A549 (cell line): ENCODE data around the gene RACGAP1. TPM values are rescaled to one million over a fixed set of nuclear protein-coding genes. Genes with fewer than 3 reads are reported as not detected.

Experiments used
- ATAC-seq, 2 experiments: fragments of 200-7000 bp in 1 of 2; fragments of >200 bp in 1 of 2; cut with Nextera tagmentation in 1 of 2; cut with Tn5 transposase in 1 of 2; 3 replicates each; pipeline versions ENCODE4 v1.8.0 to v1.9.1; 2018 to 2020; ENCODE audit warnings: mild to moderate bottlenecking in 1 of 2, moderate library complexity in 1 of 2
- CTCF ChIA-PET: fragments of 300-600 bp; sonication (Branson Sonifier 250); formaldehyde crosslinking; extraction: SDS; loops from one replicate; lab custom pipeline; 2021; ENCODE audit warnings: antibody characterized with exemption, inconsistent platforms; lab: Yijun Ruan, JAX
- POLR2A ChIA-PET: fragments of 350-600 bp; formaldehyde crosslinking; extraction: SDS; loops from one replicate; lab custom pipeline; 2021; ENCODE audit warnings: antibody characterized with exemption, inconsistent platforms; lab: Yijun Ruan, JAX
- DNase-seq, 2 experiments: peaks; one replicate each; pipeline versions ENCODE4 v3.0.0 to v3.0.0-alpha.2; 2011 to 2016; ENCODE audit warnings: low read depth in 1 of 2, low spot score in 1 of 2
- FAIRE-seq: peaks from 2 replicates; lab custom pipeline; 2011; peaks lifted over from hg19 to GRCh38; lab: Jason Lieb, UNC
- H3K27ac ChIP-seq, 2 experiments: fragments of >200 bp; sonication (Bioruptor Twin); formaldehyde crosslinking; 3 replicates each; pipeline ENCODE4 v1.5.1; 2016 to 2017
- H3K4me1 ChIP-seq: fragments of >200 bp; sonication (Bioruptor Twin); formaldehyde crosslinking; 3 replicates; pipeline ENCODE4 v1.6.1; 2016
- H3K4me2 ChIP-seq: fragments of >200 bp; sonication (Bioruptor Twin); formaldehyde crosslinking; 3 replicates; pipeline ENCODE4 v1.6.1; 2016
- H3K4me3 ChIP-seq: fragments of >200 bp; sonication (Bioruptor Twin); formaldehyde crosslinking; 3 replicates; pipeline ENCODE4 v1.5.1; 2016
- H3K9me3 ChIP-seq: fragments of >200 bp; sonication (Bioruptor Twin); formaldehyde crosslinking; 3 replicates; pipeline ENCODE4 v1.6.1; 2016
- CBX2 ChIP-seq: fragments of 200-600 bp; sonication (generic); IDR thresholded peaks from 2 replicates; pipeline ENCODE4 v1.6.1; 2016; ENCODE audit warnings: low read depth, mild to moderate bottlenecking, borderline replicate concordance
- CHD2 ChIP-seq: fragments of 150-350 bp; IDR thresholded peaks from 2 replicates; pipeline ENCODE4 v1.6.1; 2014; ENCODE audit warnings: low read length; ENCODE audit not compliant: partially characterized antibody
- CHD4 ChIP-seq: fragments of 200-600 bp; sonication (generic); IDR thresholded peaks from 2 replicates; pipeline ENCODE4 v1.6.1; 2016; ENCODE audit warnings: antibody characterized with exemption, mild to moderate bottlenecking, borderline replicate concordance
- EHF ChIP-seq: fragments of 250-450 bp; sonication (Bioruptor Pico); IDR thresholded peaks from 2 replicates; pipeline ENCODE4 v1.5.0; 2020; ENCODE audit warnings: mild to moderate bottlenecking
- EHMT2 ChIP-seq: fragments of 200-600 bp; sonication (generic); IDR thresholded peaks from 2 replicates; pipeline ENCODE4 v1.6.1; 2016; ENCODE audit warnings: antibody characterized with exemption, low read depth, mild to moderate bottlenecking, moderate library complexity
- EP300 ChIP-seq, 2 experiments: fragments of >200 bp; sonication (Bioruptor Twin); formaldehyde crosslinking; IDR thresholded peaks; 2 replicates in 1 of 2; 3 replicates in 1 of 2; pipeline ENCODE4 v1.6.1; 2016 to 2017
- ESRRA ChIP-seq: fragments of 150-350 bp; IDR thresholded peaks from 2 replicates; pipeline ENCODE4 v1.6.1; 2014; ENCODE audit warnings: mild to moderate bottlenecking, low read length, borderline replicate concordance
- FOSB ChIP-seq: fragments of 250-450 bp; sonication (Bioruptor Pico); IDR thresholded peaks from 2 replicates; pipeline ENCODE4 v1.5.0; 2020; ENCODE audit warnings: mild to moderate bottlenecking, moderate library complexity
- FOXS1 ChIP-seq: fragments of 250-450 bp; sonication (Bioruptor Pico); IDR thresholded peaks from 2 replicates; pipeline ENCODE4 v1.5.0; 2020; ENCODE audit warnings: mild to moderate bottlenecking, moderate library complexity
- GATA3 ChIP-seq: IDR thresholded peaks from 2 replicates; pipeline ENCODE4 v1.6.1; 2012; ENCODE audit warnings: borderline replicate concordance
- HOXB13 ChIP-seq: fragments of 250-450 bp; sonication (Bioruptor Pico); IDR thresholded peaks from 2 replicates; pipeline ENCODE4 v1.5.0; 2020; ENCODE audit warnings: low read depth, mild to moderate bottlenecking, moderate library complexity
- KDM1A ChIP-seq: fragments of 200-600 bp; sonication (generic); IDR thresholded peaks from 2 replicates; pipeline ENCODE4 v1.6.1; 2016; ENCODE audit warnings: low read depth, mild to moderate bottlenecking
- KDM5A ChIP-seq: fragments of 200-600 bp; sonication (generic); IDR thresholded peaks from 2 replicates; pipeline ENCODE4 v1.6.1; 2016; ENCODE audit warnings: antibody characterized with exemption, mild to moderate bottlenecking
- MAZ ChIP-seq: fragments of 150-350 bp; IDR thresholded peaks from 2 replicates; pipeline ENCODE4 v1.6.1; 2014; ENCODE audit warnings: antibody characterized with exemption, low read depth, low read length, borderline replicate concordance
- NFE2L2 ChIP-seq: fragments of 150-350 bp; conservative IDR thresholded peaks from 2 replicates; pipeline ENCODE4 v1.6.1; 2014; ENCODE audit warnings: low read length
- POLR2AphosphoS2 ChIP-seq: conservative IDR thresholded peaks from 2 replicates; pipeline ENCODE4 v1.6.1; 2012; ENCODE audit warnings: low read length, improper control_type of control experiment, inconsistent platforms
- RARB ChIP-seq: fragments of 250-450 bp; sonication (Bioruptor Pico); IDR thresholded peaks from 2 replicates; pipeline ENCODE4 v1.8.0; 2021; ENCODE audit warnings: mild to moderate bottlenecking, moderate library complexity
- RCOR1 ChIP-seq: fragments of 150-350 bp; IDR thresholded peaks from 2 replicates; pipeline ENCODE4 v1.6.1; 2014; ENCODE audit warnings: antibody characterized with exemption, low read length, low read depth
- RFX5 ChIP-seq: fragments of 450-650 bp; IDR thresholded peaks from 2 replicates; pipeline ENCODE4 v1.7.1; 2014; ENCODE audit warnings: antibody characterized with exemption, mild to moderate bottlenecking, moderate library complexity
- TFCP2L1 ChIP-seq: fragments of 250-450 bp; sonication (Bioruptor Pico); IDR thresholded peaks from 2 replicates; pipeline ENCODE4 v1.5.0; 2021; ENCODE audit warnings: mild to moderate bottlenecking
- ZFP36 ChIP-seq: fragments of 450-650 bp; IDR thresholded peaks from 2 replicates; pipeline ENCODE4 v1.6.1; 2014; ENCODE audit warnings: borderline replicate concordance; ENCODE audit not compliant: partially characterized antibody
- WGBS: methylation state at CpG from one replicate; pipeline ENCODE4 v1.1.6; 2017; ENCODE audit errors: missing lambda C conversion rate; 5-methylcytosine and 5-hydroxymethylcytosine counted together
- polyA plus RNA-seq, 4 experiments: library from polyadenylated mRNA; depleted of rRNA in 3 of 4; stranded (reverse); fragments of >200 nt; fragmentation: RNase III in 1 of 4; extraction: RNeasy Plus Mini Kit Qiagen cat#74134 plus additional on column Dnase treatment in 1 of 4; gene quantifications; 2 replicates in 3 of 4; 3 replicates in 1 of 4; pipeline ENCODE4 v1.2.3, GENCODE V29; 2011 to 2017
- TF ChIP-seq, protein P1 (sequence below): fragments of 250-450 bp; sonication (Bioruptor Pico); IDR thresholded peaks from 2 replicates; pipeline ENCODE4 v1.5.0; 2020; ENCODE audit warnings: low read depth, mild to moderate bottlenecking, moderate library complexity
- TF ChIP-seq, protein P2 (sequence below): fragments of 200-600 bp; sonication (generic); IDR thresholded peaks from 2 replicates; pipeline ENCODE4 v1.6.1; 2016; ENCODE audit warnings: antibody characterized with exemption, mild to moderate bottlenecking, moderate library complexity
- TF ChIP-seq, protein P3 (sequence below): fragments of 150-350 bp; IDR thresholded peaks from 2 replicates; pipeline ENCODE4 v1.6.1; 2014; ENCODE audit warnings: low read depth, mild to moderate bottlenecking, low read length

The RACGAP1 gene
- polyA plus RNA-seq, 2 of the 4 experiments (the other 2 are of a cell fraction), result 103 to 107 TPM

DNA sequence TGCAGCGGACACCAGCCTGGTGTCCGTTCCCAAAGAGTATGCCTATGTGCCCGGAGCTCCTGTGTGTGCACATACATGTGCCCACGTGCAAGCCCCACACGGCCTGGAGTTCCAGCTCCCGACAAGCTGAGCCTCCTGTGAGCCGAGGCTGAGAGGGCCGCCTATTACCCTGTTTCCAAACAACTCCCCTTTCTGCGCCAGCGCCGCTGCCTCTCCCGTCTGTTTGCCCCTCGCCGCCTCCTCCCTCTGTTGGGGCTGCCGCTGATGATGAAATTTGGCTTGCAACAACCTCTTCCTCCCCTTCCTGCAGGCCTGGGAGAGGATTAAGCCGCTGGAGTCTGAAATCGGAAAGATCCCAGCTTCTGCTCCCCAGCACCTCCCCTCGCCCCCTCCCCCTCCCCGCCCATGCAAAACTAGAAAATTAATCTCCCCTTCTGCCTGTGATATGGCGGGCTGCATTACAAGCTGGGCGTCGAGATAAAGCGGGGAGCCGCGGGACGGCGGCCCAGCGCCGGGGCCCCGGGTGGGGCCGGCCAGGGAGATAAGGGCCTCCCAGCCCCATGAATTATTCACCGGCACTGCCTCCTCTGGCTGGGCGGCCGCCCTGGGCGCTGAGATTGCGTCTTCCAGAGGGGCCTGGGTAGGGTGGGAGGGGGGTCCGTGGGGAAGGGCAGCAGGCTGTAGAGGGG, 25.3 kb upstream of the RACGAP1 start:
- Histone ChIP-seq H3K4me3 (no peak overlapping the region), H3K4me2 (no peak overlapping the region), H3K27ac (no peak overlapping the region), H3K4me1 (0 out of 3 replicates have a peak, but pooled peaks cover under 1% of the 10 kb centered on the region), H3K9me3 (no peaks in the 10 kb centered on the region)
- 72% methylated on average over 24 of the region's 37 CpGs for WGBS
- DNase-seq (no peak), ATAC-seq (no peak), FAIRE-seq (no peak)
- CTCF ChIA-PET, result interaction anchor here (0.6 to 8.0 kb wide), 9 partner anchors 8 to 216 kb away, joined by 3 to 173 read pairs (median 5); partner anchors contain the start of gene AQP5
- TF ChIP-seq TFCP2L1 (CRISPR knock-in tag), result no peak
- no peak for TF ChIP-seq FOXS1
- TF ChIP-seq CHD4, result no peak
- TF ChIP-seq HOXB13, result no peak
- TF ChIP-seq KDM1A, result no peak
- TF ChIP-seq CHD2, result no peak
- no peak for TF ChIP-seq FOSB
- TF ChIP-seq, protein P1, sequence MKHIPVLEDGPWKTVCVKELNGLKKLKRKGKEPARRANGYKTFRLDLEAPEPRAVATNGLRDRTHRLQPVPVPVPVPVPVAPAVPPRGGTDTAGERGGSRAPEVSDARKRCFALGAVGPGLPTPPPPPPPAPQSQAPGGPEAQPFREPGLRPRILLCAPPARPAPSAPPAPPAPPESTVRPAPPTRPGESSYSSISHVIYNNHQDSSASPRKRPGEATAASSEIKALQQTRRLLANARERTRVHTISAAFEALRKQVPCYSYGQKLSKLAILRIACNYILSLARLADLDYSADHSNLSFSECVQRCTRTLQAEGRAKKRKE, result no peak
- no peak for TF ChIP-seq NFE2L2
- no peak for TF ChIP-seq ZFP36
- no peak for TF ChIP-seq POLR2AphosphoS2
- TF ChIP-seq MAZ, result no peak
- TF ChIP-seq RFX5, result no peak
- no peak for TF ChIP-seq RCOR1
- TF ChIP-seq EHF, result no peak
- TF ChIP-seq EP300 (IDR thresholded peaks at IDR 0.05), result no peak
- TF ChIP-seq, protein P2, sequence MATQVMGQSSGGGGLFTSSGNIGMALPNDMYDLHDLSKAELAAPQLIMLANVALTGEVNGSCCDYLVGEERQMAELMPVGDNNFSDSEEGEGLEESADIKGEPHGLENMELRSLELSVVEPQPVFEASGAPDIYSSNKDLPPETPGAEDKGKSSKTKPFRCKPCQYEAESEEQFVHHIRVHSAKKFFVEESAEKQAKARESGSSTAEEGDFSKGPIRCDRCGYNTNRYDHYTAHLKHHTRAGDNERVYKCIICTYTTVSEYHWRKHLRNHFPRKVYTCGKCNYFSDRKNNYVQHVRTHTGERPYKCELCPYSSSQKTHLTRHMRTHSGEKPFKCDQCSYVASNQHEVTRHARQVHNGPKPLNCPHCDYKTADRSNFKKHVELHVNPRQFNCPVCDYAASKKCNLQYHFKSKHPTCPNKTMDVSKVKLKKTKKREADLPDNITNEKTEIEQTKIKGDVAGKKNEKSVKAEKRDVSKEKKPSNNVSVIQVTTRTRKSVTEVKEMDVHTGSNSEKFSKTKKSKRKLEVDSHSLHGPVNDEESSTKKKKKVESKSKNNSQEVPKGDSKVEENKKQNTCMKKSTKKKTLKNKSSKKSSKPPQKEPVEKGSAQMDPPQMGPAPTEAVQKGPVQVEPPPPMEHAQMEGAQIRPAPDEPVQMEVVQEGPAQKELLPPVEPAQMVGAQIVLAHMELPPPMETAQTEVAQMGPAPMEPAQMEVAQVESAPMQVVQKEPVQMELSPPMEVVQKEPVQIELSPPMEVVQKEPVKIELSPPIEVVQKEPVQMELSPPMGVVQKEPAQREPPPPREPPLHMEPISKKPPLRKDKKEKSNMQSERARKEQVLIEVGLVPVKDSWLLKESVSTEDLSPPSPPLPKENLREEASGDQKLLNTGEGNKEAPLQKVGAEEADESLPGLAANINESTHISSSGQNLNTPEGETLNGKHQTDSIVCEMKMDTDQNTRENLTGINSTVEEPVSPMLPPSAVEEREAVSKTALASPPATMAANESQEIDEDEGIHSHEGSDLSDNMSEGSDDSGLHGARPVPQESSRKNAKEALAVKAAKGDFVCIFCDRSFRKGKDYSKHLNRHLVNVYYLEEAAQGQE, result no peak
- TF ChIP-seq, protein P3, sequence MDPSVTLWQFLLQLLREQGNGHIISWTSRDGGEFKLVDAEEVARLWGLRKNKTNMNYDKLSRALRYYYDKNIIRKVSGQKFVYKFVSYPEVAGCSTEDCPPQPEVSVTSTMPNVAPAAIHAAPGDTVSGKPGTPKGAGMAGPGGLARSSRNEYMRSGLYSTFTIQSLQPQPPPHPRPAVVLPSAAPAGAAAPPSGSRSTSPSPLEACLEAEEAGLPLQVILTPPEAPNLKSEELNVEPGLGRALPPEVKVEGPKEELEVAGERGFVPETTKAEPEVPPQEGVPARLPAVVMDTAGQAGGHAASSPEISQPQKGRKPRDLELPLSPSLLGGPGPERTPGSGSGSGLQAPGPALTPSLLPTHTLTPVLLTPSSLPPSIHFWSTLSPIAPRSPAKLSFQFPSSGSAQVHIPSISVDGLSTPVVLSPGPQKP, result no peak
- TF ChIP-seq ESRRA, result no peak
- POLR2A ChIA-PET, result no interaction called here

DNA sequence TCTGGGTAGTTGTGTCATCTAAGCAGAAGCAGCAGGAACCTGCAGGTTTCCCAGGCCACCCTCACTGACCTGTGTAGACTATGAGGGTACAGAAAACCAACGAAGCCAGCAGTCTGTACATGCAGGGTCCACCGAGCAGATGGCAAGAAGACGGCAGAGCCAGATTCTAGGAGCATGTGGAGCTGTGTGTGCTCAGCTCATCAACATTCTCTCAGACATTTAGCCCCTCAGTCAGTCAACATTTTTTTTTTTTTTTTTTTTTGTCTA, 24.8 kb upstream of the RACGAP1 start:
- 68% methylated on average over 3 of the region's 3 CpGs for WGBS
- POLR2A ChIA-PET, result no interaction called here
- no peaks in the 10 kb centered on the region for H3K9me3 ChIP-seq
- CTCF ChIA-PET, result interaction anchor here (0.6 to 8.0 kb wide), 11 partner anchors 9 to 703 kb away, joined by 3 to 173 read pairs (median 4); partner anchors contain the start of gene AQP5
- H3K4me1 ChIP-seq, result no peaks in the 10 kb centered on the region
- no peak overlapping the region for H3K27ac ChIP-seq
- ATAC-seq (no peak), DNase-seq (no peak), FAIRE-seq (no peak)
- TF ChIP-seq, protein P2, result no peak
- TF ChIP-seq EHMT2, result no peak
- TF ChIP-seq RARB (CRISPR knock-in tag), result no peak
- no peak for TF ChIP-seq CBX2
- no peak for TF ChIP-seq KDM5A
- no peak for TF ChIP-seq MAZ
- TF ChIP-seq GATA3, result no peak
- TF ChIP-seq NFE2L2, result no peak
- no peak for TF ChIP-seq ESRRA
- no peak overlapping the region for H3K4me3 ChIP-seq
- H3K4me2 ChIP-seq, result no peak overlapping the region
